HPDE6-E6E7 (cell line): ENCODE measurements around the gene GBP1.
"Not testable (repeated sequence)": the region's sequence is repeated elsewhere in the genome, so short reads cannot be mapped to it uniquely, and the experiment has no call there.

Experiments used
- DNase-seq: peaks from one replicate; pipeline ENCODE4 v3.0.0; 2011; ENCODE audit warnings: missing footprints; ENCODE audit errors: extremely low spot score

Gene GBP1

DNA sequence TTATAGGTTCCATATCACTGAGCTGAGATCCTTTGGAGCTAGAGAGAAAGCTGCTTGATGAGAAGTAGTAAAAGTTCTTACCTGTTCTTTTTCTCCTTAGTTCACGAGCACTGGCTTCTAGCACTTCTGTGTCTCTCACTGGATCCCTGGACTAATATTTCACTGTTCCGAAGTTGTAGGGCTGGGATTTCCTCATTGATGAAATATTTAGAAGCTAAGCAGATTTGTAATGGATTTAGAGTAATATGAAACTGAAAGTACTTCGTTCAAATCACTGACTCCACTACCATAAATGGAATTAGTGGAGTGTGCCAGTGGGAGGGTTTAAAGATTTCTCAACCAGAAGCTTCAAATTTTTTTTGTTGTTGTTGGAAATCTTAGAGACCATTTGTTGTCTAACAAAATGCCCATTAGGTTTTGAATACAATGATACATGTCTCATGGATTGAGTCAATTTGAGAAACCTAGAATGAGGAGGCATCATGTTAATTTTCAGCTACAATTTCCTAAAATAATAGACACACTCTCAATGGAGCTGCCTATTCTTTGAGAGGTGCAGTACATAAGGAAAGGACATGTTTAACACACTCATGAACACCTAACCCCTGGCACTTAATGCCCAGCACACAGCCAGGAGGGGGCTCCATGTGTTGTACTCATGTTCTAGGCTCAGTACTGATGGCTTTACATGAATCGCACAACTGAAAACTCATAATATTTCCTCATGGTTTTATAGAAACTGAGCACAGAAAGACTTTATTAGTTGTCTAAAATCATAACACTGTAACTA, at the start of gene GBP1:
Gene GBP1, minus strand, starts transcription at position 130 of the 790 bp plus-strand sequence. CDS start 1,974 bp downstream, outside the sequence.
- peak; percentile 44 for DNase-seq

- DNase-seq, result no peak
These were observed 49.7 kb upstream of the GBP1 start for GRCh38 chr1:89114662-89115061.

DNA sequence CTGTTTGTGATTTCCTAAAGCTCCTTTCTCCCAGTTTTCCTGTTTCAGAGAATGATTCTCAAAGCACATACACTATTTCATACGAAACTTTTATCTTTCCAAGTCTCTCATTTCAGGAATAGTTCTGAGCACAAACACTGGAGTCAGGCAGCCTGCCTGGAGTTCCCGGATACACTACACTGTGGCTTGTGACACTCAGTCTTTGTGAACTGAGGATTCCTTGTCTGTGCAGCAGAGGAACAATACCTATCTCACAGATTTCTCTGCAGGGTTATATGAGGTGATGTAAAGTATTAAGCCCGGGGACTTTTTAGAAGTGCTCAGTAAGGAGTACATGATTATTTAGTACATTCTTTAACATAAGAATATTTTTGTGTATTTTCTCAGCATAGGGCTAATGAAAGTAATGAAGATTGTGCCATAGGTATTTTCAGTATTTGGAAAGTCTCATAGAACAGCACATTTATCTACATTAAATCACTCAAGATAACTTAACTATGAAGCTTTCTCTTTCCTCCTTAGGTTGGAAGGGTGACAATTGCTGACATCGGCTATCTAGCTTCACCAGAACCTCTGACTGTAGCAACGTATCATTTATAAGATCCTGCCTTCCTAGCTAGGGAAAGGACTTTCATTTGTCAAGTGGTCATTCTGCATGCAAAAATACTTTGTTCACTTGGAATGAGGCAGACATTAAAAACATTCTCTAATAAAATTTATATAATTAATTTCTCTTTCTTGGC, 48.0 kb upstream of the GBP1 start:
- no peak for DNase-seq

GRCh38 chr1:89104687-89105086, 39.7 kb upstream of the GBP1 start:
- DNase-seq, result no peak

DNA sequence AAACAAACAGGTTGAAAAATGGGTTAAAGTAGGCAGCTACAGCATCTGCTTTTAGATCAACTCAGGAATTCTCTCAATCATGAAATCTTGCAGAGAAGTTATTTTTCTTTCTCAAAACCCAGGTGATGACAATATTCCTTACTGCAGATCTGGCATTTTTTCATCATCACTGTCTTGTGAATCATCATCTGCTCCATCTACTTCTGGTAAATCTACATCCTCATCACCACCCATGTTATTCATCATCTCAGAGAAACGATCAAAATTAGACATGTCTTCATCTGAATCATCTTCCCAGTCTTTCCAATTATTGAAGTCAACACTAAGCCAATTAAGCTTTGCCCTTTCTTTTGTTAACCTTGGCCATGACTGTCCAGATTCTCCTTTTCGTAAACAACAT, 39.1 kb upstream of the GBP1 start:
- DNase-seq, result no peak

DNA sequence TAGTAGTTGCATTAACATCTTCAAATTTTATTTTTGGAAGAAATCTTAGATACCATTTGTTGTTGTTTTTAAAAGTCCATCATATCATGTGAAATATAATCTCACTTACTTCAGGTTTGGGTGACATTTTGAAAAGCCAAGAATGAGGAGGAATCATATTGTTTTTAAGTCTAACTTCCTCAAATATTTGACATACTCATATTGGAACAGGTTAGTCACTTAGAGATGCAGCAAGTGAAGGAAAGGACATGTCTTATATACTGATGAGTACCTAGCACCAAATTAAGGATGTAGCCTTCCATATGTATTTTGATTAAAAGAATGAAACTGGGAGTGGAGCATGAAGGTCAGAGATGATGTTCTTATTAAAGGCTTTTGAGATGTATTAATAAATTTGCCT, 37.0 kb upstream of the GBP1 start:
- no peak for DNase-seq

- DNase-seq, result no peak
These were observed 35.4 kb upstream of the GBP1 start for GRCh38 chr1:89100412-89100811.

- no peak for DNase-seq
These were observed 33.8 kb upstream of the GBP1 start for GRCh38 chr1:89098857-89099256.

GRCh38 chr1:89095737-89096136, 30.7 kb upstream of the GBP1 start:
- DNase-seq, result no peak

DNA sequence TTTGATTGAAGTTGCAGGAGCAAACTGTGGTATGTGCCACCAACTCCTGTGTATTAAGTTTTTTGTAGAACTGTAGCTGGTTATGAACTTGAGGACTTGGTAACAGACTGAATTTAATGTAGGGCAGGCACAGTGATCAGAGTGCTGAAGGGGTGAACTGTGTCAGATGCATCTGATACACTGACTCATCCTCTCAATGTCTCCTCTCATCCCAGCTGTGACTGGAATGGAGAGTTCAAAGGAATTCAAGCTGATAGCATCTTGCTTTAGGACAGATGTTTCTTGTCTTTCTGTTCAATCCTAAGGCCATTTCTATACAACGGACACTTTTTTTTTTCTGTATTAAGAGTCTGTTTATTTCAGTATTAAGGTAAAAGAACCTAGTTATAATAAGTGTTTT, 25.0 kb upstream of the GBP1 start:
- no peak for DNase-seq

- no peak for DNase-seq
These were observed 23.6 kb upstream of the GBP1 start for GRCh38 chr1:89088572-89088971.

DNA sequence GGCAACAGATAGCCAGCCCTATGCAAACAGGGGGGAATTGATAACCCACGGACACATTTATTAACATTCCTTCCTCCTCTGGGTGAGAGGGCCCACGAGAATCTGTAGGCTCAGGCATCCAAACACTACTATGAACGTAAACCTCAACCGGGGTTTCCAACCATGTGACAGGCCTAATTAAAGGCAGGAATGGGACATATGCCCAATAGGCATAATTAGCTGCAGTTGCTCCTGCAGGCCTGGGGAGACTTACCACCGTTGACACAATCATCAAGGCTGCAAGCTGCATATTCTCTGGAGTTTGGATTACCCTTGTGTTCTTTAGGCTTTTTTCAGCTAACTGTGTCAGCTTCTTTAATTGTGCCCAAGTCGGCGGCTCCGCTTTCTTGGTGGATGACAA, 22.2 kb upstream of the GBP1 start:
- no peak for DNase-seq

- DNase-seq, result peak; percentile 15
These were observed 20.8 kb upstream of the GBP1 start for GRCh38 chr1:89085781-89086180.

- no peak for DNase-seq
These were observed 16.0 kb upstream of the GBP1 start for GRCh38 chr1:89081005-89081404.

DNA sequence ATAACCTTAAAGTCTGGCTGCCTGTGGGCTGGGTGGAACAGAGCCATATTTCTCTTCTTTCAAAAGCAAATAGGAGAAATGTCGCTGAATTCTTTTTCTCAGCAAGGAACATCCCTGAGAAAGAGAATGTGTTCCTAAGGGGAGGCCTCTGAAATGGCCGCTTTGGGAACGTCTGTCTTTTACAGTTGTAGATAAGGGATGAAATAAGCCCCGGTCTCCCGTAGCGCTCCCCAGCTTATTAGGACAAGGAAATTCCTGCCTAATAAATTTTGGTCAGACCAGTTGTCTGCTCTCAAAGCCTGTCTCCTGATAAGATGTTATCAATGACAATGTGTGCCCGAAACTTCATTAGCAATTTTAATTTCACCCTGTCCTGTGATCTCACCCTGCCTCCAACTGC, 15.1 kb upstream of the GBP1 start:
- not testable (repeated sequence) for DNase-seq

- DNase-seq, result not testable (repeated sequence)
These were observed 7.6 kb upstream of the GBP1 start for GRCh38 chr1:89072466-89073065.

- DNase-seq, result no peak
These were observed 5.5 kb upstream of the GBP1 start for GRCh38 chr1:89070509-89070908.

DNA sequence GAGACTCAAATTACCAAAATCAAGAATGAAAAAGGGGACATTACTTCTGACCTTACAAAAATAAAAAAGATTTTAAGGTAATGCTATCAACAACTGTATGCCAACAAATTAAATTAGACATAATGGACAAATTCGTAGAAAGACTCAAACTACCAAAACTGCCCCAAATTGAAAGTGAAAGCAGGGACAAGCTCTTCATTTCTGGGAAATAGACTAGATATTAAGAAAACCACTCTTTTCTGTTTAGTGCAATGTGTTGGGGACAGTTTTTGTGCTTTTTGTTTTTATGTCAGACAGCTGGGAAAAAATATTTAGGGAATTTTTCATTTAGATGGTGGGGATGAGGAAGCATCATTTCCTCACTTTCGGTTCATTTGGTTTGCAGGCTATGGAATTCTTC, 4.9 kb upstream of the GBP1 start:
- no peak for DNase-seq

GRCh38 chr1:89068291-89068690, 3.3 kb upstream of the GBP1 start:
- DNase-seq, result no peak

DNA sequence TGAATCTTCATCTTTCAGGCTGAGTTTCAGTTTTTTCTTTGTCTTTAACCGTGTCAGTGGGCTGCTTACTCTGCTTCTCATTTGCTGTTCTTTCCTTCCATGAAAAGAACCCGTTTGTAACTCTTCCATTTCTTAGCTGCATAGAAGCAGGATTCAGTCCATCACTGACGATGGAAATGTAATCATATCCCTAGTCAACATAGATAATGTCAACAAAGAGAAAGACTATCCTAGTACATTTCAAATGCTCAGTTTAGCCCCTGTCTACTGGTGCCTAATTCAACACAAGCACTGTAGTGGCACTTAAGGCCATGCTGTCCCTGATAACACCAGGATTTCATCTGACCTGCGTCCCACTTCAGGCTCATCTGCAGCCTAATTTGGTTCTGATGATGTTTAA, 376 bp downstream of the GBP1 start:
- no peak for DNase-seq

DNA sequence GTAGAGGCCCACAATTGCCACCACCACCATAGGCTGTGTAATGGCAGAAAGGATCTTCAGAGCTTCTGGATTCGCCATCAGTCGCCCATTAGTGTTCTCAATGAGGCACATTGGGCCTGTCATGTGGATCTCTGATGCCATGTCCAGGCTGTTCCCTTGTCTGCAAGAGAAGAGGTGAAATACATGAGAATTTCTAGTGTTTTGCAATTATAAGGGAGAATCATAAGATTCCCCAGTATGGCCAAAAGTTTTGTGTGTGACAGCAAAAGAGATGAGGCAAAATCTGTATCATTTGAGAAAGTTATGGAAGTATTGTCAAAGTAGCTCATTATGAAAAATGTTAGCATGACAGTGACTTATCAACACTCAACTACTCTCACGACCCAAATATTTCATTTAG, 1.9 kb downstream of the GBP1 start:
- no peak for DNase-seq

- DNase-seq, result no peak
These were observed 4.9 kb downstream of the GBP1 start for GRCh38 chr1:89060091-89060490.

DNA sequence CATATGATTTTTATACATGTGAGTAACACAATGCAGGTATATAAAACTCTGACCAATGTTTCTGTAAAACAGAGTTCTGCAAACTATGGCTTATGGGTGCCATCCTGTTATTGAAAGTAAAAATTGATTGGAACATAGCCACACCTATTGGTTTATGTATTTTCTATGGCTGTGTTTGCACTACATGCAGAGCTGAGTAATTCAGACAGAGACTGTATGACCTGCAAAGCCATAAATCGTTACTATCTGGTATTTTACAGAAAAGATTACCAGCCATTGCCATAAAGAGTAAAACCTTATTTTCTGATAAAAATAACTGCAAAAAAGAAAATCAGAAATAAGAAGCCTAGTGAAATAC, 13.1 kb downstream of the GBP1 start:
- no peak for DNase-seq
